Lung (tissue), 12 donors: ENCODE data around the gene SLC16A3. TPM values are rescaled to one million over a fixed set of nuclear protein-coding genes. Genes with fewer than 3 reads are reported as not detected.

Experiments used
- ATAC-seq: fragments of 200-7000 bp; cut with Tn5 transposase; one replicate; pipeline ENCODE4 v1.9.1; 2020; ENCODE audit warnings: moderate number of reproducible peaks; ENCODE audit not compliant: insufficient read depth, low FRiP score
- DNase-seq, 3 donors: peaks; one replicate each; pipeline ENCODE4 v3.0.0-alpha.2; 2013 to 2017
- H3K27ac ChIP-seq, 2 donors: one replicate each; pipeline ENCODE4 v1.5.1; 2013; ENCODE audit warnings: mild to moderate bottlenecking in 2 of 2, moderate library complexity in 2 of 2, control low read depth in 1 of 2, inconsistent platforms in 1 of 2, low read depth in 1 of 2, low read length in 1 of 2
- H3K27me3 ChIP-seq, 3 donors: one replicate each; pipeline ENCODE4 v1.5.1; 2013; ENCODE audit warnings: low read length in 2 of 3; ENCODE audit not compliant: control insufficient read depth in 3 of 3, insufficient read depth in 3 of 3
- H3K36me3 ChIP-seq, 4 donors: one replicate each; pipeline ENCODE4 v1.5.1; 2013; ENCODE audit warnings: low read length in 4 of 4, mild to moderate bottlenecking in 1 of 4, moderate library complexity in 1 of 4; ENCODE audit not compliant: control insufficient read depth in 4 of 4, insufficient read depth in 4 of 4
- H3K4me1 ChIP-seq, 5 donors: one replicate each; pipeline ENCODE4 v1.5.1; 2013; ENCODE audit warnings: low read length in 5 of 5, mild to moderate bottlenecking in 2 of 5, moderate library complexity in 1 of 5; ENCODE audit not compliant: control insufficient read depth in 5 of 5, insufficient read depth in 5 of 5
- H3K4me3 ChIP-seq: one replicate; pipeline ENCODE4 v1.5.1; 2013; ENCODE audit warnings: mild to moderate bottlenecking, control low read depth, moderate library complexity
- H3K9ac ChIP-seq, 2 donors: one replicate each; pipeline ENCODE4 v1.5.1; 2013; ENCODE audit warnings: low read length in 2 of 2, control low read depth in 1 of 2; ENCODE audit not compliant: insufficient read depth in 1 of 2
- H3K9me3 ChIP-seq, 4 donors: one replicate each; pipeline ENCODE4 v1.5.1; 2013; ENCODE audit warnings: low read length in 3 of 4, mild to moderate bottlenecking in 1 of 4, moderate library complexity in 1 of 4; ENCODE audit not compliant: control insufficient read depth in 4 of 4, insufficient read depth in 3 of 4
- CTCF ChIP-seq: IDR thresholded peaks from 2 replicates; pipeline ENCODE4 v1.5.1; 2012; ENCODE audit warnings: mild to moderate bottlenecking; ENCODE audit errors: control extremely low read depth, extremely low read depth
- WGBS, 2 donors: extraction: QIAGEN DNeasy Blood & Tissue Kit; methylation state at CpG; one replicate each; pipeline ENCODE4 v1.1.7; 2013; 5-methylcytosine and 5-hydroxymethylcytosine counted together
- polyA plus RNA-seq, 2 donors: library from polyadenylated mRNA; stranded (reverse); fragments of 200-250 nt; gene quantifications; one replicate each; pipeline ENCODE4 v1.2.1, GENCODE V29; 2013
- total RNA-seq, 2 donors: library from RNA; depleted of rRNA in 1 of 2; stranded (reverse); fragments of >200 nt in 1 of 2; gene quantifications; one replicate each; pipeline ENCODE4 v1.2.1, GENCODE V29; 2014 to 2021
- donor health status: control.
- donor health status: control.
- donor health status: Bipolar disorder and iron deficiency.
- donor health status: healthy.
- donor health status: DM: yes; HTN: yes; CAD: no.

SLC16A3 gene
- total and polyA plus RNA-seq, 4 donors = 31.0 to 309 (median 93.4) TPM

GRCh38 chr17:82270651-82271050 is 41.8 kb downstream of the SLC16A3 start:
- H3K27ac ChIP-seq = no peak overlapping the region
- H3K9ac ChIP-seq = no peak overlapping the region
- no peak overlapping the region for H3K4me3 ChIP-seq
- 81 to 82% methylated on average over 12 of the region's 12 CpGs for WGBS, 2 donors
- peaks cover 6 to 44% (median 30%) of the 10 kb centered on the region in 5 donors for H3K4me1 ChIP-seq
- H3K9me3 ChIP-seq = no peaks in the 10 kb centered on the region
- no peak for DNase-seq
- no peaks in the 10 kb centered on the region for H3K27me3 ChIP-seq
- TF ChIP-seq CTCF = no peak
- H3K36me3 ChIP-seq = peaks cover 0 to 27% (median 25%) of the 10 kb centered on the region in 4 donors
- ATAC-seq = no peak

GRCh38 chr17:82271401-82271800 is 42.6 kb downstream of the SLC16A3 start:
- H3K27me3 ChIP-seq = no peaks in the 10 kb centered on the region
- H3K4me3 ChIP-seq = no peak overlapping the region
- ATAC-seq (no peak), DNase-seq (no peak)
- 73 to 81% methylated on average over 6 of the region's 6 CpGs for WGBS, 2 donors
- H3K36me3 ChIP-seq = peaks cover 0 to 23% (median 21%) of the 10 kb centered on the region in 4 donors
- H3K4me1 ChIP-seq = peaks cover 6 to 42% (median 30%) of the 10 kb centered on the region in 5 donors
- peak overlapping the region in 1 of 2 donors; percentile 0 for H3K27ac ChIP-seq
- no peak overlapping the region for H3K9ac ChIP-seq
- no peaks in the 10 kb centered on the region for H3K9me3 ChIP-seq
- no peak for TF ChIP-seq CTCF

GRCh38 chr17:82272495-82273326 is 43.9 kb downstream of the SLC16A3 start:
- 1% methylated on average over 44 to 57 of the region's 57 CpGs for WGBS, 2 donors
- Histone ChIP-seq H3K36me3 (peaks cover 0 to 20% (median 18%) of the 10 kb centered on the region in 4 donors), H3K9me3 (no peaks in the 10 kb centered on the region), H3K27ac (peak overlapping the region; percentile 97 to 98), H3K27me3 (no peaks in the 10 kb centered on the region), H3K4me1 (peaks cover 6 to 36% (median 25%) of the 10 kb centered on the region in 5 donors), H3K9ac (peak overlapping the region; percentile 84 to 90), H3K4me3 (peak overlapping the region; percentile 86)
- ATAC-seq (peak; percentile 9), DNase-seq (no peak)
- no peak for TF ChIP-seq CTCF
